SU-DHL-6 (cell line): ENCODE measurements around the gene KIF13A.
"Not testable (repeated sequence)": the region's sequence is repeated elsewhere in the genome, so short reads cannot be mapped to it uniquely, and the experiment has no call there.

ENCODE experiments used
- H2AFZ ChIP-seq: fragments of 200-600 bp; sonication (generic); 2 replicates; pipeline ENCODE4 v1.6.1; 2014; ENCODE audit warnings: low read depth, mild to moderate bottlenecking, moderate library complexity, mixed read lengths, antibody characterized with exemption, low read length; ENCODE audit not compliant: severe bottlenecking
- H3F3A ChIP-seq: fragments of 200-600 bp; shearing (Covaris generic); 2 replicates; pipeline ENCODE4 v1.6.0; 2016; ENCODE audit warnings: antibody characterized with exemption, mild to moderate bottlenecking; ENCODE audit not compliant: insufficient read depth
- H3K27ac ChIP-seq: fragments of 200-600 bp; sonication (generic); 2 replicates; pipeline ENCODE4 v1.5.1; 2016; ENCODE audit warnings: low read depth, mild to moderate bottlenecking, low read length, moderate library complexity, mixed read lengths
- H3K27me3 ChIP-seq: fragments of 200-600 bp; sonication (generic), shearing (Covaris generic); 2 replicates; pipeline ENCODE4 v1.6.0; 2014; ENCODE audit warnings: mild to moderate bottlenecking, low read length
- H3K36me3 ChIP-seq: fragments of 200-600 bp; sonication (generic); 2 replicates; pipeline ENCODE4 v1.6.1; 2014; ENCODE audit warnings: mild to moderate bottlenecking, low read length, mixed read lengths
- H3K4me2 ChIP-seq: fragments of 300-600, 200-600 bp; shearing (Covaris generic), sonication (generic); 2 replicates; pipeline ENCODE4 v1.6.0; 2014; ENCODE audit warnings: low read length, low read depth, mild to moderate bottlenecking; ENCODE audit not compliant: poor library complexity, severe bottlenecking
- H3K4me3 ChIP-seq: fragments of 200-600 bp; sonication (generic); 2 replicates; pipeline ENCODE4 v1.5.1; 2014; ENCODE audit warnings: antibody characterized with exemption, low read length, mild to moderate bottlenecking, mixed read lengths; ENCODE audit not compliant: insufficient read depth, poor library complexity, severe bottlenecking
- H3K79me2 ChIP-seq: fragments of 200-600 bp; sonication (generic); 2 replicates; pipeline ENCODE4 v1.6.1; 2014; ENCODE audit warnings: mild to moderate bottlenecking, low read length, moderate library complexity; ENCODE audit not compliant: insufficient read depth
- H3K9ac ChIP-seq: fragments of 200-600 bp; sonication (generic); 2 replicates; pipeline ENCODE4 v1.7.0; 2014; ENCODE audit warnings: mild to moderate bottlenecking, low read length
- H3K9me2 ChIP-seq: fragments of 200-600 bp; sonication (generic); replicated peaks from 2 replicates; pipeline ENCODE4 v1.6.1; 2014; ENCODE audit warnings: low read length; ENCODE audit not compliant: insufficient read depth
- H3K9me3 ChIP-seq: fragments of 200-600 bp; sonication (generic); 2 replicates; pipeline ENCODE4 v1.6.1; 2014; ENCODE audit warnings: low read length, mixed read lengths; ENCODE audit not compliant: insufficient read depth
- H4K20me1 ChIP-seq: fragments of 200-600 bp; sonication (generic); 2 replicates; pipeline ENCODE4 v1.6.1; 2014; ENCODE audit warnings: low read depth, mild to moderate bottlenecking, antibody characterized with exemption, low read length, moderate library complexity, mixed read lengths
- EZH2phosphoT487 ChIP-seq: fragments of 200-600 bp; sonication (generic), shearing (Covaris generic); conservative IDR thresholded peaks from 2 replicates; pipeline ENCODE4 v1.6.1; 2018; ENCODE audit warnings: mild to moderate bottlenecking, antibody characterized with exemption, low read length, moderate library complexity, mixed read lengths
- TF ChIP-seq, protein P1 (sequence below): fragments of 200-600 bp; sonication (generic); IDR thresholded peaks from one replicate; pipeline ENCODE4 v1.5.1; 2017; ENCODE audit warnings: antibody characterized with exemption, mild to moderate bottlenecking, low read length, moderate library complexity; ENCODE audit not compliant: insufficient read depth, poor library complexity, severe bottlenecking

KIF13A gene

DNA sequence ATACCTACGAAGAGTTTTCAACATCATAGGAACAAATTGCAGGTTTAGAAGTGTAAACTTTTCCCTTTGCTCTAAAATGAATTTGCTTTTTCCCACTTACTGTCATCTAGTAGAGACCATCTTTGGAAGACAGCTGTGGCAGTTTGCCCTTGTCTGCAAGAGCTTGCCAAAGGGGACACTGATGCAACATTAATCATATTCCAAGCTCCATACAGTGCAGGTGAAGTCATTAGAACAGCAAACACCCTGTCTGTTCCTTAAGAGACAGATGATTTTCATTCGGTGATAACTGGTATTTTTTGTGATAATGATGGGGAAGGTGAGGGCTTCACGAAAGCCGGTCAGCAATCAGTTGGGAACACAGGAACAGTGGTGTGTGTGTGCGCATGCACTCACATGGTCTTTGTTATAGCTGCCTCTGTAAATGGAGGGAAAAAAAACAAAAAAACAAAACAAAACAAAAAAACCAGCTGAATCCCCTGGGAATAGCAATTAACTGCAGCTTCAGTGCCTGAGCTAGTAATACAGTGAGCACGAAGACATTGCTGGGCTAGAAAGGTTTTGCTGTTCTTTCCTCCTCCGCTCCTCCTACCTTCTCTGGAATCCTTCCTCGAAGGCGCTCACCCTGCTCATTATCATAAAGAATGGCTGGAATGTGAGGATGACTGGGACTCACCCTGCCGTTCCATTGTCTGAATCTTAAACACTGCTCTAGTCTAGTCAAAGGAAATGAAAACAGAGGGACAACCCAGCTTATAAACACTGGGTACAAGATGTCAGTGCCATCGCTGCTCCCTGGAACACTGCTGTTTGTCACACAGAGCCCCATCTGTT lies 35.2 kb upstream of the KIF13A start:
- Histone ChIP-seq H3K4me2 (no peak overlapping the region), H3K36me3 (no peaks in the 10 kb centered on the region), H3K79me2 (no peaks in the 10 kb centered on the region), H2AFZ (no peak overlapping the region), H3K9me2 (no peaks in the 10 kb centered on the region), H3K4me3 (no peak overlapping the region), H4K20me1 (no peaks in the 10 kb centered on the region), H3K9ac (no peak overlapping the region), H3K9me3 (no peaks in the 10 kb centered on the region), H3K27me3 (no peaks in the 10 kb centered on the region), H3K27ac (no peak overlapping the region), H3F3A (no peaks in the 10 kb centered on the region)
- TF ChIP-seq EZH2phosphoT487, result no peak
- TF ChIP-seq, protein P1, sequence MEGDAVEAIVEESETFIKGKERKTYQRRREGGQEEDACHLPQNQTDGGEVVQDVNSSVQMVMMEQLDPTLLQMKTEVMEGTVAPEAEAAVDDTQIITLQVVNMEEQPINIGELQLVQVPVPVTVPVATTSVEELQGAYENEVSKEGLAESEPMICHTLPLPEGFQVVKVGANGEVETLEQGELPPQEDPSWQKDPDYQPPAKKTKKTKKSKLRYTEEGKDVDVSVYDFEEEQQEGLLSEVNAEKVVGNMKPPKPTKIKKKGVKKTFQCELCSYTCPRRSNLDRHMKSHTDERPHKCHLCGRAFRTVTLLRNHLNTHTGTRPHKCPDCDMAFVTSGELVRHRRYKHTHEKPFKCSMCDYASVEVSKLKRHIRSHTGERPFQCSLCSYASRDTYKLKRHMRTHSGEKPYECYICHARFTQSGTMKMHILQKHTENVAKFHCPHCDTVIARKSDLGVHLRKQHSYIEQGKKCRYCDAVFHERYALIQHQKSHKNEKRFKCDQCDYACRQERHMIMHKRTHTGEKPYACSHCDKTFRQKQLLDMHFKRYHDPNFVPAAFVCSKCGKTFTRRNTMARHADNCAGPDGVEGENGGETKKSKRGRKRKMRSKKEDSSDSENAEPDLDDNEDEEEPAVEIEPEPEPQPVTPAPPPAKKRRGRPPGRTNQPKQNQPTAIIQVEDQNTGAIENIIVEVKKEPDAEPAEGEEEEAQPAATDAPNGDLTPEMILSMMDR, result no peak

- Histone ChIP-seq H3K4me3 (no peak overlapping the region), H3K9ac (no peak overlapping the region), H3K27ac (no peak overlapping the region), H4K20me1 (no peaks in the 10 kb centered on the region), H2AFZ (no peak overlapping the region), H3K79me2 (no peaks in the 10 kb centered on the region), H3K4me2 (no peak overlapping the region), H3F3A (no peaks in the 10 kb centered on the region), H3K9me3 (no peaks in the 10 kb centered on the region), H3K9me2 (no peaks in the 10 kb centered on the region), H3K27me3 (no peaks in the 10 kb centered on the region), H3K36me3 (no peaks in the 10 kb centered on the region)
- TF ChIP-seq EZH2phosphoT487, result no peak
- TF ChIP-seq, protein P1, result no peak
Observed at GRCh38 chr6:18021166-18021850, 33.9 kb upstream of the KIF13A start.

DNA sequence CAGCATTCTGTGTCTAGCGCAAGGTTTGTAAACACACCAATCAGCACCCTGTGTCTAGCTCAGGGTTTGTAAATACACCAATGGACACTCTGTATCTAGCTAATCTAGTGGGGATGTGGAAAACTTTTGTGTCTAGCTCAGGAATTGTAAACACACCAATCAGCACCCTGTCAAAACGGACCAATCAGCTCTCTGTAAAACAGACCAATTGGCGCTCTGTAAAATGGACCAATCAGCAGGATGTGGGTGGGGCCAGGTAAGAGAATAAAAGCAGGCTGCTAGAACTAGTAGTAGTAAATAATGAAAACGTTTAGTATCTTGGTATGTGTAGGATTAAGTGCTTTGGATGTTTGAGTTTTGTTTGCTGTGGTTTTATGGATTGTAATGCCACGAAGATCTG lies 33.1 kb upstream of the KIF13A start:
- not testable (repeated sequence) for H3K9me2 ChIP-seq, H3K36me3 ChIP-seq, H3K9ac ChIP-seq, H4K20me1 ChIP-seq, H3K4me3 ChIP-seq, H3K9me3 ChIP-seq, H3K27me3 ChIP-seq, H3F3A ChIP-seq, H3K79me2 ChIP-seq, H3K27ac ChIP-seq, H3K4me2 ChIP-seq, H2AFZ ChIP-seq
